Femur (tissue), 1 donor: ENCODE data around the gene ENDOG.

Source experiments
- DNase-seq: peaks from one replicate; pipeline ENCODE4 v3.0.0-alpha.2; 2017

Gene ENDOG

GRCh38 chr9:128802482-128802881 is 15.8 kb upstream of the ENDOG start:
- no peak for DNase-seq

- DNase-seq: no peak
Observed at GRCh38 chr9:128805661-128806060, 12.6 kb upstream of the ENDOG start.

GRCh38 chr9:128807827-128808226 is 10.5 kb upstream of the ENDOG start:
- DNase-seq: no peak

- DNase-seq: no peak
Observed at GRCh38 chr9:128808543-128808942, 9.8 kb upstream of the ENDOG start.

- no peak for DNase-seq
Observed at GRCh38 chr9:128809036-128809599, 9.2 kb upstream of the ENDOG start.

GRCh38 chr9:128809831-128810230 is 8.5 kb upstream of the ENDOG start:
- DNase-seq: no peak

GRCh38 chr9:128810873-128811272 is 7.4 kb upstream of the ENDOG start:
- DNase-seq: no peak

- DNase-seq: no peak
Observed at GRCh38 chr9:128818839-128819715, 777 bp downstream of the ENDOG start.

GRCh38 chr9:128819716-128820664 is 1.7 kb downstream of the ENDOG start:
- no peak for DNase-seq

- no peak for DNase-seq
Observed at GRCh38 chr9:128820665-128821583, 2.6 kb downstream of the ENDOG start.

GRCh38 chr9:128821584-128822406 is 3.5 kb downstream of the ENDOG start:
- DNase-seq: no peak

- DNase-seq: no peak
Observed at GRCh38 chr9:128822407-128823042, 4.2 kb downstream of the ENDOG start.

- no peak for DNase-seq
Observed at GRCh38 chr9:128823362-128823902, 5.1 kb downstream of the ENDOG start.

- no peak for DNase-seq
Observed at GRCh38 chr9:128823903-128824406, 5.7 kb downstream of the ENDOG start.

- no peak for DNase-seq
Observed at GRCh38 chr9:128824911-128825310, 6.6 kb downstream of the ENDOG start.

GRCh38 chr9:128825923-128826700 is 7.8 kb downstream of the ENDOG start:
- DNase-seq: no peak

GRCh38 chr9:128828267-128828666 is 10.0 kb downstream of the ENDOG start:
- DNase-seq: no peak

- DNase-seq: no peak
Observed at GRCh38 chr9:128828719-128829452, 10.6 kb downstream of the ENDOG start.
